GM21576 (cell line): ENCODE results near the gene CACNA1S.

Experiments
- ATAC-seq: cut with Tn5 transposase; IDR thresholded peaks from one replicate; pipeline ENCODE4 v1.9.1; 2021; ENCODE audit warnings: mild to moderate bottlenecking, moderate library complexity; ENCODE audit not compliant: unreplicated experiment

CACNA1S gene

DNA sequence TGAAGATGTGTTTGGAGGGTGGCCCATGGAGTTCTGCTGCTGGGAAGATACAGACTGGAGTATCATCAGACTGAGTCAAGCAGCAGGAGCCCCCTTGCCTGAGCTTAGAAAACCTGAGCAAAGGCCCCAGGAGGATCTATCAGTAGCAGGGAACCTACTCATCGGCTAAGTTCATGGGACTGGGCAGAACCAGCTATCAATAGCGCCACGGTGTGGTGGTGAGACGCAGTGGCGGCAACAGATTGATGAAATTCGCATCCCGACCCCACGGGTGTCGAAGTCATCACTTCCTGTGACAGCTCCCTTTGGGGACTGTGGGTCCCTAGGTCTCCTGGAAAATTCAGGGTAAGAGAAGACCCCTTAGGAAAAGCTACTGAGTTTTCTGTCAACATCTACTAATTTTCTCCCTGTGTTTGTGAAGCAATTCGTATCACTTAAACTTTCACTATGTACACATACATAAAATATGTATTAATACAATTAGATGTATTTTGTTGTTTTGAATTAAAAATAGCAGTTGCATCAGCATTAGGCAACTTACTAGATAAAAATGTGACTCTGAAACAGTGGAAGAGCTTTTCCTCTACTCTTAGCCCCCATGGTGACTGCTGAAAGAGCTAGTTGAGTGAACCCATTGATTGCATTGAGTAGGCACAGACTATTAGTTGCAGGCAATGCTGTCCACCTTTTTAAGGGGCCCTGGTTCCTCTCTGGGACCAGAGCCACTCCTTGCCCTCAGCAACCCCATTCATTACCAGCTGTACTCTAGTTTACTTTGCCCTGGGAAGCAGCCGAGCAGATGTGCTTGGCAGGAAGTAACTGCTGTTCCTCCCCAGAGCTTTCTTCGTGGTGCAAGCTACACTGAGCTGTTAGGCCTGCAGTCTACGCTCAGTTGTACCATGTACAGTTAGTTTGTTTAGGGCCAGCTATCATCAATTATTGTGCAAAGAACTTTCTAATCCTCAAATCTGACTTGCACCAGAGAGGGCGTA, 7.3 kb upstream of the CACNA1S start:
- ATAC-seq = no peak

GRCh38 chr1:201116091-201116490, 3.9 kb upstream of the CACNA1S start:
- no peak for ATAC-seq

GRCh38 chr1:201115390-201115937, 3.2 kb upstream of the CACNA1S start:
- ATAC-seq = no peak

- peak; percentile 85 for ATAC-seq
These were observed 2.3 kb upstream of the CACNA1S start for GRCh38 chr1:201114245-201115131.

GRCh38 chr1:201113451-201114244, 1.4 kb upstream of the CACNA1S start:
- ATAC-seq = no peak

DNA sequence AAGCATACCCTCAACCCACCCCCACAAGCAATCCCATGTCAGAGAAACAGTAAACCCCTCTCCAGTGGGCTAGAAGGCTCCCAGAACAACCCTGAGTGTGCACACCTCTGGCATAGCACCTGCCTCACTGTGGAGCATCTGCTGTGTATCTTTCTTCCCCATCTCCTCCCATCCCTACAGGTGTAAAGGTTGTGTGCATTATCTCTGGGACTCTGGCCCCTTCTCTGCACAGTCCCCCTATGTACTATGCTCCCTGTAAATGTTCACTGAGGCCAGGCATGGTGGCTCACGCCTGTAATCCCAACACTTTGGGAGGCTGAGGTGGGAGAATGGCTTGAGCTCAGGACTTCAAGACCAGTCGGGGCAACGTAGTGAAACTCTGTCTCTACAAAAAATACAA, 700 bp upstream of the CACNA1S start:
- no peak for ATAC-seq

GRCh38 chr1:201111672-201112071, 554 bp downstream of the CACNA1S start:
- no peak for ATAC-seq

GRCh38 chr1:201111156-201111555, 1.1 kb downstream of the CACNA1S start:
- ATAC-seq = no peak

GRCh38 chr1:201110616-201111015, 1.6 kb downstream of the CACNA1S start:
- no peak for ATAC-seq

DNA sequence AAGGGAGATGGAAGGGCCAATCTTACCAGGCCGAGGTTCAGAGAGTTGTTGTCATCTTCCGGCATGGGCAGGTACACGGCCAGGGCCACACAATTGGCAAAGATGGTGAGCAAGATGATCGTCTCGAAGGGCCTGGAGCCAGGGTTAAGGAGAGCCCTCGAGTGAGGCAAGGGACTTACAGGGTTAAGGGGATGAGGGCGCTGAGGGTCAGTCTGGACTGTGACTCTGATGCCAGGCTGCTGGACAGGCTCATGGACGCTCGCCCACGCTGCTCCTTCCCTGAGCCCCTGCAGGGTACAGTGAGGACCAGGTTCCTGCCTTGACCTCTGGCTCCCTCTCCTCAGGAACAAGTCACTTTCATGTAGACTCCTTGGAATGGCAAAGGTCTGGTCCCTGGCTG, 2.1 kb downstream of the CACNA1S start:
- ATAC-seq = no peak

DNA sequence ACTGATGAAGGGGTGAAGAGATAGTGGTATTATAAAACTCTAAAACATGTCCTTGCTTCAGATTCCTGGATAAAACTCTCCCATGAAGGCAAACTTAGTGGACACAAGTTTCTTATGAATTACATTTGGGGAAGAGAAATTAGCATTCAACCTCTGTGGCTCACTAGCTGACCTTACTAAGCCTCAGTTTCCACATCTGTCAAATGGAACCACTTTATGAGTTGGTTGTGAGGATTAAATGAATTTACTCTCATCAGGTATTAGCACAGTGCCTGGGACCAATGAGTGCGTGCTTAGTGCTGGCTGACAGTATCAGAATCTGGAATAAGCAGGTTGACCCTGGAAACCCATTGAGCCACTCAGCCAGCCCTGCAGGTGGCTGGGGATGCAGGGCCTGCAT, 2.6 kb downstream of the CACNA1S start:
- ATAC-seq = no peak

- no peak for ATAC-seq
These were observed 3.6 kb downstream of the CACNA1S start for GRCh38 chr1:201108614-201109013.

DNA sequence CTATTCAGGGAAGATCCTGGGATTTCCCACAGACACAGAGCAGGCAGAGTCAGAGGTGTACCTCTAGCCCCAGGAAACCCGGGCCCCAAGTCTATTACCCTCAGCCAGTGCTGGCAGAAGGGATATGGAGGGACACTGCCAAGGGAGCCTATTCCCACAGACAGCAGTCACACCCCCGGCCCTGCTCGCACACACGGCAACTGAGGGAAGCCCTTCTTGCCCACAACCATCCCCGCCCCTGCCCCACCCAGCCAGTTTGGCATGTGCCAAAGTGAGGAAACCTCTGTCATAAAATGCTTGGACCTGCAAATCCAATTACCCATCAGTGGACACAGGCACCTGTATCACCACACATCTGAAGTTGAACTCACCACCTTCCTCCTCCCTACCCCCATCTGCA, 6.5 kb downstream of the CACNA1S start:
- ATAC-seq = no peak

- ATAC-seq = no peak
These were observed 8.1 kb downstream of the CACNA1S start for GRCh38 chr1:201104141-201104540.

GRCh38 chr1:201103666-201104065, 8.6 kb downstream of the CACNA1S start:
- ATAC-seq = no peak

DNA sequence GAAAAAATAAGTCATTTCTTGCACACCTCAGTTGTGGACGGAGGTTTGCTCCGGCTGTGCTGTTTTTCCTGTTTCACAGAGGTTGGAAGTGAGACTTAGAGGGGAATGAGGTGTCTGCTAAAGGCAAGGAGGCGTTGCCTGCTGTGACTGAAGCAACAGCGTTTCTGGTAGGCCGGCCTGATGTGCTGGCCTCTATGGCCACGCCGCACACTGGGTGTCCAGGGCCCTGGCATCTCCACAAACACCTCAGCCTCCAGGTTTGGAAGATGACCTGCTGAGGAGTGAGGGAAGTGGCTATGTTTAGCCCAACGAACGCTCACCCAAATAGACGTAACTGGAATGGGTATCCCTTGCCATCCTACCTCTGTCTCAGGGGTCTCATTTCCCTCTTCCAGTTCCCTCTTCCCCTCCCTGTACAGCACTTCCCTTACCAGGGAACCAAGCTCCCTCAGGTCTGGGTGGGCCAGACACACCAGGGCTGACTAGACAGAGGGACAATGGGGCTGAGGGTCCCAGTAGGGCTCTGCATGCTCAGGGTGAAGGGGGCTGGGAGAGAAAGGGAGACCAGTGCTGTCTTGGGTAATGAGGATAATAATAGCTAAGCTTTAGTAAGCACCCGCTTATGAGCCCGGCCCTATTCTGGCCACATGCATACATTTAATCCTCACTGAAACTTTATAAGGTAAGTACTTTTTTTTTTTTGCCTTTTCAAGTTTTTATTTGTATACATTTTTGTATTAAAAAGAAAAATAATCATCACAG, 11.9 kb downstream of the CACNA1S start:
- ATAC-seq = no peak

GRCh38 chr1:201098992-201099677, 13.1 kb downstream of the CACNA1S start:
- no peak for ATAC-seq

DNA sequence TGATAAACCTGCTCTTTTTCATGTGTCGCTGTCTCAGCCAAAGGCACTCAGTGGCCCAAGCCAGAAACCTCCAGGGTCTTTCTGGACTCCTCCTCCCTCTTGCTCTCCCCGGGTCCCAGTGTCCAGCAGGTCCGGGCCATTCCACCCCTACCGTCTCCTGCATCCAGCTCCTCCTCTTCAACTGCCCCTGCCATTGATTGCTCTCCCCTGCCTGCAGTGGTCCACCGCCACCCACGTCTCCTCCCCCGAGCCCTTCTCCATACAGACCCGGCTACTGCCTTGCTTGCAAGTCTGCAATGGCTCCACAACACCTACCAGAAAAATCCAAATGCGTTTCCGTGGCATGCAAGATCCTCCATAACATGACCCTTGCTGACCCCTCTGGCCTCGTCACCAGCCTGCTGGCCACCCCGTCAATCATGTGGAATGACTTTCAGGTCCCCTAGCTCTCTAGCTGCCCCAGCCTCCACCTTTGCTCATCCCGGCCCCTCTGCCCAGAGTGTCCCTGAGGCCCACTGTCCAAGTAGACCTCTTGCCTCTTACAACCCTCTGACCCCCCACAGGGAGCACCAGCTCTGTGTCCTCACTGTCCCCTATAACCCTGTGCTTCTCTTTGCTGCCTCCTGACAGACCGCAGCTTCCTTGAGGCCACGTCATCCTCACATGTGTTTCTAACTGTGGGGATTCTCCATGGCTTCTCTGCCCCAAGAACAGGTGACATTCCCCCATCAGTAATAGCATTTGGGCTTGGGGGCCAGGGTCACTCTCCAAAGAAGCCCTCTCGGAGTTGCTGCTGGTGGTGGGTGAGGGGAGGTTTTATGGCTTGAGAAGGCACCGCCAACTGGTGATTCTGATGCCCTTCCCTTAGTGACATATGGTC, 15.0 kb downstream of the CACNA1S start:
- ATAC-seq = no peak
